LNCAP (cell line): ENCODE measurements around the gene MYZAP.

Experiments
- CTCF ChIP-seq: fragments of 450-650 bp; IDR thresholded peaks from 2 replicates; pipeline ENCODE4 v1.5.1; 2017; ENCODE audit warnings: mild to moderate bottlenecking

The MYZAP gene

GRCh38 chr15:57728436-57728835, 136.7 kb downstream of the MYZAP start:
- TF ChIP-seq CTCF = no peak

- no peak for TF ChIP-seq CTCF
Measured at GRCh38 chr15:57730876-57731275, 139.2 kb downstream of the MYZAP start.

GRCh38 chr15:57731530-57732103, 139.9 kb downstream of the MYZAP start:
- TF ChIP-seq CTCF = no peak

GRCh38 chr15:57732526-57733331, 141.0 kb downstream of the MYZAP start:
- TF ChIP-seq CTCF = peak; percentile 97

GRCh38 chr15:57734860-57735259, 143.2 kb downstream of the MYZAP start:
- no peak for TF ChIP-seq CTCF
